Measurements from ENCODE around the gene CAPZB. TPM values are rescaled to one million over a fixed set of nuclear protein-coding genes. Genes with fewer than 3 reads are reported as not detected.

CAPZB gene
- total RNA-seq, 1 experiment from 2014 or later, result 491 TPM

- Histone ChIP-seq H3K4me1 (ENCODE audit: control insufficient read depth, insufficient read depth, low read length) (peaks cover 14% of the 10 kb centered on the region; the same call in 1 of the 2 replicates), H3K9me3 (ENCODE audit: control insufficient read depth, insufficient read depth, low read depth, low read length) (no peaks in the 10 kb centered on the region), H3K36me3 (ENCODE audit: control insufficient read depth, insufficient read depth, low read length) (peaks cover 5% of the 10 kb centered on the region), H3K27me3 (ENCODE audit: control insufficient read depth, insufficient read depth, low read length) (no peaks in the 10 kb centered on the region), H3K27ac (ENCODE audit: low read length) (no peak overlapping the region), H3K4me3 (ENCODE audit: low read depth in 2 of 2, low read length in 2 of 2) (no peak overlapping the region)
- no peak for DNase-seq (ENCODE audit: low read depth, low spot score)
- no TSS peak for BruUV-seq (replicated peaks)
- in situ Hi-C loops (cut with HindIII; ENCODE audit: low pct_unique_long_range_greater_than_20kb, low sequenced_read_pairs) (no loop called here), intact Hi-C loops (cut with micrococcal nuclease; ENCODE audit: unreplicated experiment) (no loop called here)
- no peak for ATAC-seq
- ChIA-PET CTCF (no interaction called here), POLR2A (no interaction called here)
- TF ChIP-seq, protein P1, sequence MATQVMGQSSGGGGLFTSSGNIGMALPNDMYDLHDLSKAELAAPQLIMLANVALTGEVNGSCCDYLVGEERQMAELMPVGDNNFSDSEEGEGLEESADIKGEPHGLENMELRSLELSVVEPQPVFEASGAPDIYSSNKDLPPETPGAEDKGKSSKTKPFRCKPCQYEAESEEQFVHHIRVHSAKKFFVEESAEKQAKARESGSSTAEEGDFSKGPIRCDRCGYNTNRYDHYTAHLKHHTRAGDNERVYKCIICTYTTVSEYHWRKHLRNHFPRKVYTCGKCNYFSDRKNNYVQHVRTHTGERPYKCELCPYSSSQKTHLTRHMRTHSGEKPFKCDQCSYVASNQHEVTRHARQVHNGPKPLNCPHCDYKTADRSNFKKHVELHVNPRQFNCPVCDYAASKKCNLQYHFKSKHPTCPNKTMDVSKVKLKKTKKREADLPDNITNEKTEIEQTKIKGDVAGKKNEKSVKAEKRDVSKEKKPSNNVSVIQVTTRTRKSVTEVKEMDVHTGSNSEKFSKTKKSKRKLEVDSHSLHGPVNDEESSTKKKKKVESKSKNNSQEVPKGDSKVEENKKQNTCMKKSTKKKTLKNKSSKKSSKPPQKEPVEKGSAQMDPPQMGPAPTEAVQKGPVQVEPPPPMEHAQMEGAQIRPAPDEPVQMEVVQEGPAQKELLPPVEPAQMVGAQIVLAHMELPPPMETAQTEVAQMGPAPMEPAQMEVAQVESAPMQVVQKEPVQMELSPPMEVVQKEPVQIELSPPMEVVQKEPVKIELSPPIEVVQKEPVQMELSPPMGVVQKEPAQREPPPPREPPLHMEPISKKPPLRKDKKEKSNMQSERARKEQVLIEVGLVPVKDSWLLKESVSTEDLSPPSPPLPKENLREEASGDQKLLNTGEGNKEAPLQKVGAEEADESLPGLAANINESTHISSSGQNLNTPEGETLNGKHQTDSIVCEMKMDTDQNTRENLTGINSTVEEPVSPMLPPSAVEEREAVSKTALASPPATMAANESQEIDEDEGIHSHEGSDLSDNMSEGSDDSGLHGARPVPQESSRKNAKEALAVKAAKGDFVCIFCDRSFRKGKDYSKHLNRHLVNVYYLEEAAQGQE (IDR thresholded peaks at IDR 0.05; ENCODE audit: insufficient read depth in 1 of 2, low read depth in 2 of 2, low read length in 1 of 2), result no peak
- TF ChIP-seq, protein P2, sequence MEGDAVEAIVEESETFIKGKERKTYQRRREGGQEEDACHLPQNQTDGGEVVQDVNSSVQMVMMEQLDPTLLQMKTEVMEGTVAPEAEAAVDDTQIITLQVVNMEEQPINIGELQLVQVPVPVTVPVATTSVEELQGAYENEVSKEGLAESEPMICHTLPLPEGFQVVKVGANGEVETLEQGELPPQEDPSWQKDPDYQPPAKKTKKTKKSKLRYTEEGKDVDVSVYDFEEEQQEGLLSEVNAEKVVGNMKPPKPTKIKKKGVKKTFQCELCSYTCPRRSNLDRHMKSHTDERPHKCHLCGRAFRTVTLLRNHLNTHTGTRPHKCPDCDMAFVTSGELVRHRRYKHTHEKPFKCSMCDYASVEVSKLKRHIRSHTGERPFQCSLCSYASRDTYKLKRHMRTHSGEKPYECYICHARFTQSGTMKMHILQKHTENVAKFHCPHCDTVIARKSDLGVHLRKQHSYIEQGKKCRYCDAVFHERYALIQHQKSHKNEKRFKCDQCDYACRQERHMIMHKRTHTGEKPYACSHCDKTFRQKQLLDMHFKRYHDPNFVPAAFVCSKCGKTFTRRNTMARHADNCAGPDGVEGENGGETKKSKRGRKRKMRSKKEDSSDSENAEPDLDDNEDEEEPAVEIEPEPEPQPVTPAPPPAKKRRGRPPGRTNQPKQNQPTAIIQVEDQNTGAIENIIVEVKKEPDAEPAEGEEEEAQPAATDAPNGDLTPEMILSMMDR (IDR thresholded peaks at IDR 0.05), result no peak
- TF ChIP-seq POLR2AphosphoS5 (IDR thresholded peaks at IDR 0.05; ENCODE audit: low read depth, low read length), result no peak
- no peak for TF ChIP-seq SIN3A (IDR thresholded peaks at IDR 0.05; ENCODE audit: borderline replicate concordance, insufficient read depth, low read depth, low read length)
- no peak for TF ChIP-seq TCF7L2 (IDR thresholded peaks at IDR 0.05; ENCODE audit: low read depth, low read length)
These were observed 135.3 kb downstream of the CAPZB start for GRCh38 chr1:19349999-19350398.

- H3K4me1 ChIP-seq (ENCODE audit: control insufficient read depth, insufficient read depth, low read length), result peaks cover 4% of the 10 kb centered on the region; the same call in 1 of the 2 replicates
These were observed 136.7 kb downstream of the CAPZB start for GRCh38 chr1:19348441-19349198.

More at GRCh38 chr1:19348441-19349198, 136.7 kb downstream of the CAPZB start:
- Histone ChIP-seq H3K9me3 (ENCODE audit: control insufficient read depth, insufficient read depth, low read depth, low read length) (no peaks in the 10 kb centered on the region), H3K27me3 (ENCODE audit: control insufficient read depth, insufficient read depth, low read length) (no peaks in the 10 kb centered on the region), H3K4me3 (ENCODE audit: low read depth in 2 of 2, low read length in 2 of 2) (no peak overlapping the region), H3K27ac (ENCODE audit: low read length) (no peak overlapping the region), H3K36me3 (ENCODE audit: control insufficient read depth, insufficient read depth, low read length) (no peaks in the 10 kb centered on the region)
- POLR2A ChIA-PET, result no interaction called here
- BruUV-seq (replicated peaks), result no TSS peak
- CTCF ChIA-PET, result no interaction called here
- TF ChIP-seq, protein P1 (IDR thresholded peaks at IDR 0.05; ENCODE audit: insufficient read depth in 1 of 2, low read depth in 2 of 2, low read length in 1 of 2), result no peak
- no peak for TF ChIP-seq TCF7L2 (IDR thresholded peaks at IDR 0.05; ENCODE audit: low read depth, low read length)
- no peak for TF ChIP-seq POLR2AphosphoS5 (IDR thresholded peaks at IDR 0.05; ENCODE audit: low read depth, low read length)
- no peak for TF ChIP-seq SIN3A (IDR thresholded peaks at IDR 0.05; ENCODE audit: borderline replicate concordance, insufficient read depth, low read depth, low read length)
- TF ChIP-seq, protein P2 (IDR thresholded peaks at IDR 0.05), result no peak
- in situ Hi-C loops (cut with HindIII; ENCODE audit: low pct_unique_long_range_greater_than_20kb, low sequenced_read_pairs) (no loop called here), intact Hi-C loops (cut with micrococcal nuclease; ENCODE audit: unreplicated experiment) (no loop called here)
- DNase-seq (ENCODE audit: low read depth, low spot score) (no peak), ATAC-seq (no peak)
